Smooth muscle cell (in vitro differentiated cells): ENCODE data around the gene SCN9A. TPM values are rescaled to one million over a fixed set of nuclear protein-coding genes. Genes with fewer than 3 reads are reported as not detected.
A peak's percentile ranks its signal among the peaks of the same experiment; 100 is the strongest.

Experiments
- DNase-seq: peaks from one replicate; lab custom pipeline; 2025; ENCODE audit not compliant: unreplicated experiment; lab: John Stamatoyannopoulos, UW
- H2AFZ ChIP-seq: fragments of 200-600 bp; sonication (generic); 2 replicates; pipeline ENCODE4 v1.6.0; 2016; ENCODE audit warnings: antibody characterized with exemption, low read depth, mild to moderate bottlenecking
- H3F3A ChIP-seq: fragments of 200-600 bp; sonication (generic); 2 replicates; pipeline ENCODE4 v1.6.0; 2017; ENCODE audit warnings: antibody characterized with exemption, low read depth
- H3K27ac ChIP-seq: fragments of 200-600 bp; sonication (generic); 2 replicates; pipeline ENCODE4 v1.5.1; 2016; ENCODE audit warnings: low read depth, mild to moderate bottlenecking
- H3K27me3 ChIP-seq: fragments of 200-600 bp; sonication (generic); 2 replicates; pipeline ENCODE4 v1.6.1; 2016; ENCODE audit warnings: low read depth, mild to moderate bottlenecking
- H3K36me3 ChIP-seq: fragments of 200-600 bp; sonication (generic); 2 replicates; pipeline ENCODE4 v1.5.1; 2016; ENCODE audit warnings: low read depth
- H3K4me1 ChIP-seq: fragments of 200-600 bp; sonication (generic); 2 replicates; pipeline ENCODE4 v1.5.1; 2016; ENCODE audit warnings: low read depth
- H3K4me2 ChIP-seq: fragments of 200-600 bp; sonication (generic); 2 replicates; pipeline ENCODE4 v1.6.0; 2016; ENCODE audit warnings: mild to moderate bottlenecking
- H3K4me3 ChIP-seq: fragments of 200-600 bp; sonication (generic); 2 replicates; pipeline ENCODE4 v1.5.1; 2016; ENCODE audit warnings: mild to moderate bottlenecking
- H3K79me2 ChIP-seq: fragments of 200-600 bp; sonication (generic); 2 replicates; pipeline ENCODE4 v1.6.0; 2016; ENCODE audit warnings: low read depth, mild to moderate bottlenecking
- H3K9ac ChIP-seq: fragments of 200-600 bp; sonication (generic); 2 replicates; pipeline ENCODE4 v1.6.0; 2016; ENCODE audit warnings: low read depth
- H3K9me3 ChIP-seq: fragments of 200-600 bp; sonication (generic); replicated peaks from 2 replicates; pipeline ENCODE4 v1.5.1; 2016; ENCODE audit warnings: low read depth
- H4K20me1 ChIP-seq: fragments of 200-600 bp; sonication (generic); 2 replicates; pipeline ENCODE4 v1.6.0; 2016; ENCODE audit warnings: low read depth
- CTCF ChIP-seq: fragments of 200-600 bp; sonication (generic); IDR thresholded peaks from 2 replicates; pipeline ENCODE4 v1.5.1; 2017; ENCODE audit warnings: borderline replicate concordance, mild to moderate bottlenecking, antibody characterized with exemption; ENCODE audit not compliant: insufficient read depth, poor library complexity, severe bottlenecking
- WGBS: methylation state at CpG from one replicate; pipeline ENCODE4 v1.1.7; 2016; ENCODE audit warnings: low lambda C conversion rate; 5-methylcytosine and 5-hydroxymethylcytosine counted together
- polyA plus RNA-seq: library from polyadenylated mRNA; unstranded; fragments of >200 nt; fragmentation: Nextera tagmentation; extraction: Ambion mirVana; gene quantifications from 2 replicates; pipeline ENCODE4 v1.2.1, GENCODE V29; 2016
- total RNA-seq: library from RNA; depleted of rRNA; stranded (reverse); fragments of >200 nt; gene quantifications from 2 replicates; pipeline ENCODE4 v1.2.3, GENCODE V29; 2014

Gene SCN9A
- total and polyA plus RNA-seq, 2 experiments from 2014 or later = 0.49 TPM; not detected in 1

GRCh38 chr2:166388481-166389070 is 12.8 kb upstream of the SCN9A start:
- no peaks in the 10 kb centered on the region for H3K79me2 ChIP-seq
- H3K4me1 ChIP-seq = no peaks in the 10 kb centered on the region
- DNase-seq = no peak
- peaks cover 3% of the 10 kb centered on the region for H3K27me3 ChIP-seq
- no peak for TF ChIP-seq CTCF
- H3K9me3 ChIP-seq = no peaks in the 10 kb centered on the region
- no peak overlapping the region for H3K27ac ChIP-seq
- no peak overlapping the region for H3K9ac ChIP-seq
- H4K20me1 ChIP-seq = no peaks in the 10 kb centered on the region
- no peaks in the 10 kb centered on the region for H3F3A ChIP-seq
- H3K4me2 ChIP-seq = no peak overlapping the region
- H2AFZ ChIP-seq = no peak overlapping the region
- no peaks in the 10 kb centered on the region for H3K36me3 ChIP-seq
- no peak overlapping the region for H3K4me3 ChIP-seq
- WGBS = 84% methylated on average over 3 of the region's 3 CpGs

- no peaks in the 10 kb centered on the region for H3K4me1 ChIP-seq
- no peak overlapping the region for H3K4me3 ChIP-seq
- H3K36me3 ChIP-seq = no peaks in the 10 kb centered on the region
- no peak for TF ChIP-seq CTCF
- H4K20me1 ChIP-seq = no peaks in the 10 kb centered on the region
- H3K27me3 ChIP-seq = peaks cover 10% of the 10 kb centered on the region
- no peaks in the 10 kb centered on the region for H3F3A ChIP-seq
- H2AFZ ChIP-seq = no peak overlapping the region
- no peak for DNase-seq
- no peak overlapping the region for H3K4me2 ChIP-seq
- H3K9me3 ChIP-seq = no peaks in the 10 kb centered on the region
- H3K9ac ChIP-seq = no peak overlapping the region
- 88% methylated on average over 1 of the region's 1 CpG for WGBS
- H3K79me2 ChIP-seq = no peaks in the 10 kb centered on the region
- H3K27ac ChIP-seq = no peak overlapping the region
Measured at GRCh38 chr2:166385313-166385712, 9.6 kb upstream of the SCN9A start.

- Histone ChIP-seq H4K20me1 (no peaks in the 10 kb centered on the region), H2AFZ (no peak overlapping the region), H3K27ac (no peak overlapping the region), H3K9me3 (no peaks in the 10 kb centered on the region), H3K4me1 (no peaks in the 10 kb centered on the region), H3K79me2 (no peaks in the 10 kb centered on the region), H3K27me3 (peaks cover 12% of the 10 kb centered on the region), H3K9ac (no peak overlapping the region), H3K36me3 (no peaks in the 10 kb centered on the region), H3K4me3 (no peak overlapping the region), H3K4me2 (no peak overlapping the region), H3F3A (no peaks in the 10 kb centered on the region)
- no peak for DNase-seq
- peak; percentile 52 for TF ChIP-seq CTCF
- 71% methylated on average over 8 of the region's 8 CpGs for WGBS
Measured at GRCh38 chr2:166384774-166385173, 9.0 kb upstream of the SCN9A start.

GRCh38 chr2:166382448-166382847 is 6.7 kb upstream of the SCN9A start:
- no peak for DNase-seq
- Histone ChIP-seq H3K27ac (no peak overlapping the region), H3K4me3 (no peak overlapping the region), H3K36me3 (no peaks in the 10 kb centered on the region), H4K20me1 (no peaks in the 10 kb centered on the region), H2AFZ (no peak overlapping the region), H3K9ac (no peak overlapping the region), H3K4me1 (no peaks in the 10 kb centered on the region), H3K4me2 (no peak overlapping the region), H3F3A (no peaks in the 10 kb centered on the region), H3K27me3 (peaks cover 32% of the 10 kb centered on the region), H3K9me3 (no peaks in the 10 kb centered on the region), H3K79me2 (no peaks in the 10 kb centered on the region)
- TF ChIP-seq CTCF = no peak
- WGBS = 96% methylated on average over 3 of the region's 3 CpGs
